Measurements from ENCODE around the gene APH1A.

DNA sequence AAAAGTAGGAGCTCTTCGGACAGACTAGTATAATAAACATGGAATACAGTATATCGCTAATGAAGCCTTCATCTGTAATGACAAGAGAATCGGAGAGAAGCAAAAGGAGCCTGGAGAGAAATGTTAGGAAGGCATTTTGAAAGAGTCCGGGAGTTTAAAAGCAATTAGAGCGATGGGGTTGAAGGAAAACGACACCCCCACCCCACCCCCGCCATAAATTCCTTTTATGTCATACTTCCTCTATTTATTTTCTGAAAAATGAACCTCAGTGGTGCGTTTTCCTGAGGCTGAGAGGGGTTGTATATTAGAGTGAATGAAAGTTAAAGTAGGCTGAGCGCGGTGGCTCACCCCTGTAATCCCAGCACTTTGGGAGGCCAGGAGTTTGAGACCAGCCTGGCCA is 635 bp upstream of the APH1A start:
- TF ChIP-seq, protein P1, sequence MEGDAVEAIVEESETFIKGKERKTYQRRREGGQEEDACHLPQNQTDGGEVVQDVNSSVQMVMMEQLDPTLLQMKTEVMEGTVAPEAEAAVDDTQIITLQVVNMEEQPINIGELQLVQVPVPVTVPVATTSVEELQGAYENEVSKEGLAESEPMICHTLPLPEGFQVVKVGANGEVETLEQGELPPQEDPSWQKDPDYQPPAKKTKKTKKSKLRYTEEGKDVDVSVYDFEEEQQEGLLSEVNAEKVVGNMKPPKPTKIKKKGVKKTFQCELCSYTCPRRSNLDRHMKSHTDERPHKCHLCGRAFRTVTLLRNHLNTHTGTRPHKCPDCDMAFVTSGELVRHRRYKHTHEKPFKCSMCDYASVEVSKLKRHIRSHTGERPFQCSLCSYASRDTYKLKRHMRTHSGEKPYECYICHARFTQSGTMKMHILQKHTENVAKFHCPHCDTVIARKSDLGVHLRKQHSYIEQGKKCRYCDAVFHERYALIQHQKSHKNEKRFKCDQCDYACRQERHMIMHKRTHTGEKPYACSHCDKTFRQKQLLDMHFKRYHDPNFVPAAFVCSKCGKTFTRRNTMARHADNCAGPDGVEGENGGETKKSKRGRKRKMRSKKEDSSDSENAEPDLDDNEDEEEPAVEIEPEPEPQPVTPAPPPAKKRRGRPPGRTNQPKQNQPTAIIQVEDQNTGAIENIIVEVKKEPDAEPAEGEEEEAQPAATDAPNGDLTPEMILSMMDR (IDR thresholded peaks at IDR 0.05), result no peak
- TF ChIP-seq POLR2A (IDR thresholded peaks at IDR 0.05), result no peak

Measured in thyroid gland (tissue), 4 donors.